ENCODE measurements around the gene ITPR2. TPM values are rescaled to one million over a fixed set of nuclear protein-coding genes. Genes with fewer than 3 reads are reported as not detected.

ITPR2 gene
- total RNA-seq, 2 donors from 2014 or later = 14.8 to 74.4 TPM

DNA sequence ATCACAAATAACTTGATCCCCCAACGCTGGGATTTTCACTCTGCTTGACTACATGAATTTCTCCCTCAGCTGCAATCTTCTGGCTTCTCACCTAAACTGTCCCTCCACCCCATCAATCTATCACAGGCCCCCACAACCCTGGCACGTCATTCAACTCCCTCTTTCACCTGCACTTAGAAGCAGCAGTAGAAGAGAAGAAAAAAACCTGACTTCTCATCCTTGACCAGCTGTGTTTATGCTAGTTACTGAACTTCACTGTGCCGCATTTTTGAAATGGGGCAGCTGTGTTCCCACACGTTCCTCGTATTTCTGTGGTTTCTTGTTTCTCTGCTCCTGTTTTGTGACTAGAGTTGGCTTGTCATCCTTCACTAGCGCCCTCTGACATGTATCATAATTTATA lies 35.0 kb downstream of the ITPR2 start:
- DNase-seq = no peak
- Histone ChIP-seq H3K27ac (ENCODE audit: low read depth, low read length) (no peak overlapping the region), H3K36me3 (ENCODE audit: control insufficient read depth, insufficient read depth, low read length) (no peaks in the 10 kb centered on the region), H3K9me3 (ENCODE audit: control insufficient read depth, low read length) (no peaks in the 10 kb centered on the region), H3K4me3 (ENCODE audit: low read length) (no peak overlapping the region), H3K27me3 (ENCODE audit: control insufficient read depth, insufficient read depth, low read length, poor library complexity, severe bottlenecking) (no peaks in the 10 kb centered on the region), H3K4me1 (ENCODE audit: control insufficient read depth, insufficient read depth, low read length) (no peaks in the 10 kb centered on the region), H3K9ac (ENCODE audit: extremely low read depth, low read length, poor library complexity, severe bottlenecking) (no peak overlapping the region)
- TF ChIP-seq, protein P1, sequence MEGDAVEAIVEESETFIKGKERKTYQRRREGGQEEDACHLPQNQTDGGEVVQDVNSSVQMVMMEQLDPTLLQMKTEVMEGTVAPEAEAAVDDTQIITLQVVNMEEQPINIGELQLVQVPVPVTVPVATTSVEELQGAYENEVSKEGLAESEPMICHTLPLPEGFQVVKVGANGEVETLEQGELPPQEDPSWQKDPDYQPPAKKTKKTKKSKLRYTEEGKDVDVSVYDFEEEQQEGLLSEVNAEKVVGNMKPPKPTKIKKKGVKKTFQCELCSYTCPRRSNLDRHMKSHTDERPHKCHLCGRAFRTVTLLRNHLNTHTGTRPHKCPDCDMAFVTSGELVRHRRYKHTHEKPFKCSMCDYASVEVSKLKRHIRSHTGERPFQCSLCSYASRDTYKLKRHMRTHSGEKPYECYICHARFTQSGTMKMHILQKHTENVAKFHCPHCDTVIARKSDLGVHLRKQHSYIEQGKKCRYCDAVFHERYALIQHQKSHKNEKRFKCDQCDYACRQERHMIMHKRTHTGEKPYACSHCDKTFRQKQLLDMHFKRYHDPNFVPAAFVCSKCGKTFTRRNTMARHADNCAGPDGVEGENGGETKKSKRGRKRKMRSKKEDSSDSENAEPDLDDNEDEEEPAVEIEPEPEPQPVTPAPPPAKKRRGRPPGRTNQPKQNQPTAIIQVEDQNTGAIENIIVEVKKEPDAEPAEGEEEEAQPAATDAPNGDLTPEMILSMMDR (conservative IDR thresholded peaks at IDR 0.05) = no peak
- no peak overlapping the region for H3K27ac Mint-ChIP-seq
- peaks cover 2% of the 10 kb centered on the region for H3K36me3 Mint-ChIP-seq (ENCODE audit: low read depth)
- H3K4me1 Mint-ChIP-seq = no peaks in the 10 kb centered on the region
- no peaks in the 10 kb centered on the region for H3K27me3 Mint-ChIP-seq (ENCODE audit: insufficient read depth)
- 88 to 95% methylated on average over 4 to 5 of the region's 6 CpGs for WGBS, 2 experiments (ENCODE audit: insufficient coverage in 1 of 2, insufficient read length in 1 of 2)
- H3K4me3 Mint-ChIP-seq = no peak overlapping the region
- H3K9me3 Mint-ChIP-seq = no peaks in the 10 kb centered on the region

DNA sequence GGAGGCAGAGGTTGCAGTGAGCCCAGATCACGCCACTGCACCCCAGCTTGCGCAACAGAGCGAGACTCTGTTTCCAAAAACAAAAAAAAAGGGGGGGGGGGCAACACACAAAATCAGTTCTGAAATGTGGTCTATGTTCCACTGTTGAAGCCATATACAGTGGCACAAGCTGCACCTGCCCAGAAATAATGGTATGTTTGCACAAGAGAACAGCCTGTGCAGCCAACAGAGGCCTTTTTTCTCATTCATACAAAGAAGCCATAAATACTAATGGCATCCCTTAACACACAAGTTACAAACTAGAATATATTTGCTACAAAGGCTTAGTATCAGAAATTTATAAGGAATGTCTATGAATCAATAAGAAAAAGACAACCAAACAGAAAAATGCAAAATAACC lies 37.1 kb downstream of the ITPR2 start:
- no peak overlapping the region for H3K4me3 ChIP-seq (ENCODE audit: low read length)
- no peaks in the 10 kb centered on the region for H3K36me3 ChIP-seq (ENCODE audit: control insufficient read depth, insufficient read depth, low read length)
- H3K9me3 ChIP-seq (ENCODE audit: control insufficient read depth, low read length) = no peaks in the 10 kb centered on the region
- no peaks in the 10 kb centered on the region for H3K4me1 ChIP-seq (ENCODE audit: control insufficient read depth, insufficient read depth, low read length)
- no peak overlapping the region for H3K9ac ChIP-seq (ENCODE audit: extremely low read depth, low read length, poor library complexity, severe bottlenecking)
- 96% methylated on average over 3 of the region's 3 CpGs; no CpG with 5 or more reads in 1 of the 2 experiments for WGBS, 2 experiments (ENCODE audit: insufficient coverage in 1 of 2, insufficient read length in 1 of 2)
- no peaks in the 10 kb centered on the region for H3K27me3 Mint-ChIP-seq (ENCODE audit: insufficient read depth)
- H3K4me1 Mint-ChIP-seq = no peaks in the 10 kb centered on the region
- H3K27ac ChIP-seq (ENCODE audit: low read depth, low read length) = no peak overlapping the region
- no peak for DNase-seq
- no peak overlapping the region for H3K27ac Mint-ChIP-seq
- no peak overlapping the region for H3K4me3 Mint-ChIP-seq
- no peaks in the 10 kb centered on the region for H3K27me3 ChIP-seq (ENCODE audit: control insufficient read depth, insufficient read depth, low read length, poor library complexity, severe bottlenecking)
- no peaks in the 10 kb centered on the region for H3K36me3 Mint-ChIP-seq (ENCODE audit: low read depth)
- no peaks in the 10 kb centered on the region for H3K9me3 Mint-ChIP-seq
- TF ChIP-seq, protein P1 (conservative IDR thresholded peaks at IDR 0.05) = no peak

DNA sequence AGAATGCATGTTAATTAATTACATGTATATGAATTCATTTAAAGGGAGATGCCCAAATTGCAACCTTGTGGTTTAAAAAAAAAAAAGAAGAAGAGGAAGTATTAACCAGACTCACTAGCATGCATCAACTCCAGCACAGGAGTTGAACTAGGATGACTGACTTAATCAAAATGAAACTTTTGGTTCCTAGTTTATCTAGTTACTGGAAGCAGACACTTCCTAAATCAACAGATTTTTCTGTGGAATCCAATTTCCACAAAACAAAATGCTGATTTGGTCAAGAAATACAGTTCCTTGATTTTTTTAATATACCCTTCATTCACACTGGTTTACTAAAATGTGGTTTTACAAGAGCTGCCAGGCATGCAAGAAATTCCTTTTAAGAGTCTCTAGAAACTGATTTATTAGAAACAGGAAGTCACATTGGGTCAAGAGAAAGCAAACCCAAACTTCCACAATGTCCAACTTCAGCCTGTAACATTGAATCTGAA lies 41.6 kb downstream of the ITPR2 start:
- no peaks in the 10 kb centered on the region for H3K27me3 Mint-ChIP-seq (ENCODE audit: insufficient read depth)
- H3K4me3 ChIP-seq (ENCODE audit: low read length) = no peak overlapping the region
- no peak for DNase-seq
- H3K9me3 Mint-ChIP-seq = peaks cover 6% of the 10 kb centered on the region
- H3K27ac ChIP-seq (ENCODE audit: low read depth, low read length) = no peak overlapping the region
- no peak overlapping the region for H3K4me3 Mint-ChIP-seq
- peaks cover 4% of the 10 kb centered on the region for H3K4me1 ChIP-seq (ENCODE audit: control insufficient read depth, insufficient read depth, low read length)
- H3K9me3 ChIP-seq (ENCODE audit: control insufficient read depth, low read length) = no peaks in the 10 kb centered on the region
- no peak overlapping the region for H3K27ac Mint-ChIP-seq
- H3K36me3 ChIP-seq (ENCODE audit: control insufficient read depth, insufficient read depth, low read length) = no peaks in the 10 kb centered on the region
- peaks cover 21% of the 10 kb centered on the region for H3K36me3 Mint-ChIP-seq (ENCODE audit: low read depth)
- H3K4me1 Mint-ChIP-seq = peaks cover 25% of the 10 kb centered on the region
- H3K9ac ChIP-seq (ENCODE audit: extremely low read depth, low read length, poor library complexity, severe bottlenecking) = no peak overlapping the region
- TF ChIP-seq, protein P1 (conservative IDR thresholded peaks at IDR 0.05) = no peak
- H3K27me3 ChIP-seq (ENCODE audit: control insufficient read depth, insufficient read depth, low read length, poor library complexity, severe bottlenecking) = no peaks in the 10 kb centered on the region

All from endodermal cell (in vitro differentiated cells).